Panc1 (cell line): ENCODE measurements around the gene FGF5. TPM values are rescaled to one million over a fixed set of nuclear protein-coding genes. Genes with fewer than 3 reads are reported as not detected.

Experiments used
- ATAC-seq: fragments of 200-7000 bp; cut with Tn5 transposase; 2 replicates; pipeline ENCODE4 v1.9.1; 2020; ENCODE audit warnings: mild to moderate bottlenecking, moderate library complexity
- BruUV-seq: library from RNA; stranded (reverse); fragments of 400-500 nt; replicated peaks from 2 replicates; lab custom pipeline; 2021; lab: Mats Ljungman, UMichigan
- CTCF ChIA-PET: fragments of 300-600 bp; sonication (Branson Sonifier 250); formaldehyde crosslinking; loops from one replicate; lab custom pipeline; 2022; ENCODE audit warnings: antibody characterized with exemption; lab: Charles Lee
- POLR2A ChIA-PET: fragments of 300-600 bp; sonication (Branson Sonifier 250); formaldehyde crosslinking; loops from one replicate; lab custom pipeline; 2022; ENCODE audit warnings: antibody characterized with exemption; lab: Charles Lee
- DNase-seq: peaks from one replicate; pipeline ENCODE4 v3.0.0-alpha.2; 2010; ENCODE audit warnings: low read depth, low spot score
- H3K27ac ChIP-seq: 2 replicates; pipeline ENCODE4 v1.5.1; 2011; ENCODE audit warnings: mild to moderate bottlenecking, low read length, inconsistent platforms
- H3K27me3 ChIP-seq: fragments of 200-500 bp; sonication (Bioruptor generic); 2 replicates; pipeline ENCODE4 v1.6.0; 2014; ENCODE audit warnings: low read length, inconsistent platforms; ENCODE audit not compliant: control insufficient read depth, insufficient read depth
- H3K36me3 ChIP-seq: fragments of 200-500 bp; sonication (Bioruptor generic); 2 replicates; pipeline ENCODE4 v1.5.1; 2014; ENCODE audit warnings: inconsistent platforms, mild to moderate bottlenecking, low read length, moderate library complexity; ENCODE audit not compliant: control insufficient read depth, insufficient read depth
- H3K4me1 ChIP-seq: 2 replicates; pipeline ENCODE4 v1.5.1; 2011; ENCODE audit warnings: inconsistent platforms, mild to moderate bottlenecking, low read length, moderate library complexity; ENCODE audit not compliant: control insufficient read depth, insufficient read depth
- H3K4me3 ChIP-seq, 2 experiments: 2 replicates each; pipeline ENCODE4 v1.5.1; 2011 to 2012; ENCODE audit warnings: low read depth in 2 of 2, low read length in 2 of 2, mild to moderate bottlenecking in 2 of 2, inconsistent platforms in 1 of 2, moderate library complexity in 1 of 2
- H3K9me3 ChIP-seq: fragments of 200-500 bp; sonication (Bioruptor generic); 2 replicates; pipeline ENCODE4 v1.5.1; 2014; ENCODE audit warnings: low read depth, mild to moderate bottlenecking, inconsistent platforms, low read length, moderate library complexity; ENCODE audit not compliant: control insufficient read depth, insufficient read depth
- POLR2AphosphoS5 ChIP-seq: IDR thresholded peaks from 2 replicates; pipeline ENCODE4 v1.6.1; 2012; ENCODE audit warnings: mild to moderate bottlenecking, low read depth, low read length, moderate library complexity
- SIN3A ChIP-seq: IDR thresholded peaks from 2 replicates; pipeline ENCODE4 v1.6.1; 2012; ENCODE audit warnings: low read depth, mild to moderate bottlenecking, low read length, moderate library complexity, borderline replicate concordance; ENCODE audit not compliant: insufficient read depth
- TCF7L2 ChIP-seq: IDR thresholded peaks from 2 replicates; pipeline ENCODE4 v1.6.1; 2011; ENCODE audit warnings: mild to moderate bottlenecking, low read depth, low read length, inconsistent platforms
- in situ Hi-C: cut with HindIII; loops from 2 replicates; pipeline ENCODE4 v1.10.0; 2016; ENCODE audit warnings: low sequenced_read_pairs, low pct_unique_long_range_greater_than_20kb
- intact Hi-C: fragments of 100-400 bp; cut with micrococcal nuclease; formaldehyde crosslinking; loops from one replicate; pipeline ENCODE4 v1.10.0; 2022; ENCODE audit not compliant: unreplicated experiment
- total RNA-seq: library from RNA; stranded (reverse); gene quantifications from one replicate; pipeline ENCODE4 v1.2.1, GENCODE V29; 2021; ENCODE audit not compliant: unreplicated experiment
- TF ChIP-seq, protein P1 (sequence below): fragments of 450-650 bp; IDR thresholded peaks from 2 replicates; pipeline ENCODE4 v1.5.1; 2017; ENCODE audit warnings: mild to moderate bottlenecking
- TF ChIP-seq, protein P2 (sequence below), 2 experiments: IDR thresholded peaks; 2 replicates each; pipeline ENCODE4 v1.6.1; 2011 to 2012; ENCODE audit warnings: low read depth in 2 of 2, control low read depth in 1 of 2, low read length in 1 of 2, mild to moderate bottlenecking in 1 of 2, moderate library complexity in 1 of 2; ENCODE audit not compliant: insufficient read depth in 1 of 2

FGF5 gene
- total RNA-seq, 1 experiment from 2014 or later, result 1.3 TPM

DNA sequence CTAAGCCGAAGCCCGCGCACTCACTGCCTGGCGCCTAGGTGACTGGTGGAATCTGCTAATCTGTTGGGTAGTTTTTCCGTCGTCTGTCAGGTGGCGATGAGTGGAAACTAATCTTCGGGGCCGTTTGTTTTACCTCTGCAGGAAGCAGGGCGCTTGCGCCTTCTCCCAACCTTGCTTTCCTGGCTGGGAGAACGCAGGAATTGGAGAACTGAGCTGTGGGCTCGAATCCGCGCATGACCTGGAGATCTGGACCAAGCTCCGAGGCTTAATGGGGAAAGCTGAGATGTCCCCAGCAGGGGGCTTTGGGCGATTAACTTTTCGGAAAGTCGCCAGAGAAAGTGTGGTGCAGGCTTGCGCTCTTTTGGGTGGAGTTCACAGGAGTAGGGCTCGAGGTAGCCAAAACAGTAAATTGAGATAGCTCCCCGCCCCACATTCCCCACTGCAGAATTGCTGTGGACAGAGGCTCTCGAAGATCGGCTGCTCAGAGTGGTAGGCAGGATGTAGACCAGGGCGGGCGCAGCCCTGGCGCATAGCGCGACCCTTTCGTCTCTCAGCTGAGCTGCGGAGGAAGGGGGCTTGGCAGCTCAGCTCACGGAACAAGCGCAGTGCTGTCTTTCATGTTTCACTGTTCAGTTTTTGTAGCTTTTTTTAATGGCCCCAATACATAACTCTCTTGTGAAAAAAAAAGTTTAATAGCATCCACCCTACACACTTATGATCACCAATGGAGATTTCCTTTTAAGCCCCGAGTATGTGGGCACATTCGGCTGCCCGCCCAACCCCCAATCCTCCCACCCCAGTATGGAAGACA, 2.7 kb upstream of the FGF5 start:
- POLR2A ChIA-PET, result no interaction called here

DNA sequence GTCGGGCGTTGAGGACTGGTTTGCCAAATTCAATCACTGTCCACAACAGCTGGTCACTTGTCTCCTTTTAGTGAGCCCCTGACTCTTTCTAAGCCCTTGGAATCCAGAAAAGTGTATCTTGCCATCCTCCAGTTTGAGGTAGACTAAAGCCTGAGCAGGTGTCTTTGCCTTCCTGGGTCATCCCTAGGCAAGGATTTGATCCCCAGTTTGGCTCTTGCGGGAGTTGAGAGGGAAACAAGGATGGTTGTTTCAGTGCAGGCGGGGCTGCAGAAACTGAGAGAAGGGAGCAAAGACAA, 2.2 kb upstream of the FGF5 start:
- BruUV-seq, result no TSS peak
- intact Hi-C loops, result no loop called here
- peaks cover 10% of the 10 kb centered on the region for H3K27me3 ChIP-seq
- DNase-seq (no peak), ATAC-seq (no peak)
- ChIA-PET CTCF (no interaction called here), POLR2A (no interaction called here)
- H3K4me3 ChIP-seq, result no peak overlapping the region
- no peak overlapping the region for H3K27ac ChIP-seq
- no peaks in the 10 kb centered on the region for H3K4me1 ChIP-seq
- in situ Hi-C loops, result no loop called here
- no peaks in the 10 kb centered on the region for H3K9me3 ChIP-seq
- no peaks in the 10 kb centered on the region for H3K36me3 ChIP-seq
- TF ChIP-seq SIN3A (no peak), POLR2AphosphoS5 (no peak), TCF7L2 (no peak)
- TF ChIP-seq, protein P1, sequence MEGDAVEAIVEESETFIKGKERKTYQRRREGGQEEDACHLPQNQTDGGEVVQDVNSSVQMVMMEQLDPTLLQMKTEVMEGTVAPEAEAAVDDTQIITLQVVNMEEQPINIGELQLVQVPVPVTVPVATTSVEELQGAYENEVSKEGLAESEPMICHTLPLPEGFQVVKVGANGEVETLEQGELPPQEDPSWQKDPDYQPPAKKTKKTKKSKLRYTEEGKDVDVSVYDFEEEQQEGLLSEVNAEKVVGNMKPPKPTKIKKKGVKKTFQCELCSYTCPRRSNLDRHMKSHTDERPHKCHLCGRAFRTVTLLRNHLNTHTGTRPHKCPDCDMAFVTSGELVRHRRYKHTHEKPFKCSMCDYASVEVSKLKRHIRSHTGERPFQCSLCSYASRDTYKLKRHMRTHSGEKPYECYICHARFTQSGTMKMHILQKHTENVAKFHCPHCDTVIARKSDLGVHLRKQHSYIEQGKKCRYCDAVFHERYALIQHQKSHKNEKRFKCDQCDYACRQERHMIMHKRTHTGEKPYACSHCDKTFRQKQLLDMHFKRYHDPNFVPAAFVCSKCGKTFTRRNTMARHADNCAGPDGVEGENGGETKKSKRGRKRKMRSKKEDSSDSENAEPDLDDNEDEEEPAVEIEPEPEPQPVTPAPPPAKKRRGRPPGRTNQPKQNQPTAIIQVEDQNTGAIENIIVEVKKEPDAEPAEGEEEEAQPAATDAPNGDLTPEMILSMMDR, result no peak
- TF ChIP-seq, protein P2, sequence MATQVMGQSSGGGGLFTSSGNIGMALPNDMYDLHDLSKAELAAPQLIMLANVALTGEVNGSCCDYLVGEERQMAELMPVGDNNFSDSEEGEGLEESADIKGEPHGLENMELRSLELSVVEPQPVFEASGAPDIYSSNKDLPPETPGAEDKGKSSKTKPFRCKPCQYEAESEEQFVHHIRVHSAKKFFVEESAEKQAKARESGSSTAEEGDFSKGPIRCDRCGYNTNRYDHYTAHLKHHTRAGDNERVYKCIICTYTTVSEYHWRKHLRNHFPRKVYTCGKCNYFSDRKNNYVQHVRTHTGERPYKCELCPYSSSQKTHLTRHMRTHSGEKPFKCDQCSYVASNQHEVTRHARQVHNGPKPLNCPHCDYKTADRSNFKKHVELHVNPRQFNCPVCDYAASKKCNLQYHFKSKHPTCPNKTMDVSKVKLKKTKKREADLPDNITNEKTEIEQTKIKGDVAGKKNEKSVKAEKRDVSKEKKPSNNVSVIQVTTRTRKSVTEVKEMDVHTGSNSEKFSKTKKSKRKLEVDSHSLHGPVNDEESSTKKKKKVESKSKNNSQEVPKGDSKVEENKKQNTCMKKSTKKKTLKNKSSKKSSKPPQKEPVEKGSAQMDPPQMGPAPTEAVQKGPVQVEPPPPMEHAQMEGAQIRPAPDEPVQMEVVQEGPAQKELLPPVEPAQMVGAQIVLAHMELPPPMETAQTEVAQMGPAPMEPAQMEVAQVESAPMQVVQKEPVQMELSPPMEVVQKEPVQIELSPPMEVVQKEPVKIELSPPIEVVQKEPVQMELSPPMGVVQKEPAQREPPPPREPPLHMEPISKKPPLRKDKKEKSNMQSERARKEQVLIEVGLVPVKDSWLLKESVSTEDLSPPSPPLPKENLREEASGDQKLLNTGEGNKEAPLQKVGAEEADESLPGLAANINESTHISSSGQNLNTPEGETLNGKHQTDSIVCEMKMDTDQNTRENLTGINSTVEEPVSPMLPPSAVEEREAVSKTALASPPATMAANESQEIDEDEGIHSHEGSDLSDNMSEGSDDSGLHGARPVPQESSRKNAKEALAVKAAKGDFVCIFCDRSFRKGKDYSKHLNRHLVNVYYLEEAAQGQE (IDR thresholded peaks at IDR 0.05; ENCODE audit: insufficient read depth in 1 of 2, low read depth in 2 of 2, low read length in 1 of 2), result no peak

More for the DNA sequence above, 2.7 kb upstream of the FGF5 start:
- ATAC-seq (no peak), DNase-seq (no peak)
- H3K27me3 ChIP-seq, result peaks cover 10% of the 10 kb centered on the region
- H3K4me1 ChIP-seq, result no peaks in the 10 kb centered on the region
- CTCF ChIA-PET, result no interaction called here
- in situ Hi-C loops (no loop called here), intact Hi-C loops (no loop called here)
- H3K36me3 ChIP-seq, result no peaks in the 10 kb centered on the region
- H3K27ac ChIP-seq, result no peak overlapping the region
- no TSS peak for BruUV-seq
- TF ChIP-seq POLR2AphosphoS5 (no peak), TCF7L2 (no peak), SIN3A (no peak)
- TF ChIP-seq, protein P1, result no peak
- TF ChIP-seq, protein P2 (IDR thresholded peaks at IDR 0.05; ENCODE audit: insufficient read depth in 1 of 2, low read depth in 2 of 2, low read length in 1 of 2), result no peak
- no peak overlapping the region for H3K4me3 ChIP-seq
- H3K9me3 ChIP-seq, result no peaks in the 10 kb centered on the region
